Activated T-helper 1 cell treated with anti-CD3 and anti-CD28 coated beads, Interleukin-12 subunit alpha, Interleukin-12 subunit beta, Interleukin-2, Interleukin-4 antibody, amounts not matched to agents 30 ng/mL and 10 ng/mL and 1 ng/mL, durations not matched to agents 14 hours and 24 hours and 36 hours (primary cell): Measurements from ENCODE around the gene METRNL. TPM values are rescaled to one million over a fixed set of nuclear protein-coding genes. Genes with fewer than 3 reads are reported as not detected.
"Not testable (repeated sequence)": the region's sequence is repeated elsewhere in the genome, so short reads cannot be mapped to it uniquely, and the experiment has no call there.

ENCODE experiments used
- DNase-seq: peaks from one replicate; pipeline ENCODE4 v3.0.0; 2021; ENCODE audit warnings: low spot score
- H3K27ac Mint-ChIP-seq: one replicate; pipeline ENCODE4 v1.8.0; 2021; ENCODE audit warnings: mild to moderate bottlenecking, mixed read lengths
- H3K27me3 Mint-ChIP-seq: one replicate; pipeline ENCODE4 v1.8.0; 2022; ENCODE audit warnings: mild to moderate bottlenecking, moderate library complexity, mixed read lengths; ENCODE audit not compliant: insufficient read depth
- H3K36me3 Mint-ChIP-seq: one replicate; pipeline ENCODE4 v1.8.0; 2021; ENCODE audit warnings: low read depth, mixed read lengths
- H3K4me1 Mint-ChIP-seq: one replicate; pipeline ENCODE4 v1.8.0; 2021; ENCODE audit warnings: low read depth, mixed read lengths
- H3K4me3 Mint-ChIP-seq: one replicate; pipeline ENCODE4 v1.8.0; 2021; ENCODE audit warnings: mild to moderate bottlenecking, moderate library complexity, mixed read lengths
- H3K9me3 Mint-ChIP-seq: one replicate; pipeline ENCODE4 v1.8.0; 2021; ENCODE audit warnings: mixed read lengths
- intact Hi-C: fragments of 100-400 bp; cut with micrococcal nuclease; formaldehyde crosslinking; loops from one replicate; pipeline ENCODE4 v1.15.1; 2024
- total RNA-seq: library from RNA; stranded (reverse); gene quantifications from 2 replicates; pipeline ENCODE4 v1.2.3, GENCODE V29; 2022

The METRNL gene
- total RNA-seq, 1 donor from 2014 or later: 31.1 TPM

- intact Hi-C loops: no loop called here
- peaks cover under 1% of the 10 kb centered on the region for H3K9me3 Mint-ChIP-seq
- no peaks in the 10 kb centered on the region for H3K4me1 Mint-ChIP-seq
- peaks cover 16% of the 10 kb centered on the region for H3K27me3 Mint-ChIP-seq
- no peak for DNase-seq
- no peaks in the 10 kb centered on the region for H3K36me3 Mint-ChIP-seq
- H3K4me3 Mint-ChIP-seq: no peak overlapping the region
- H3K27ac Mint-ChIP-seq: no peak overlapping the region
Observed at GRCh38 chr17:83136931-83137330, 57.5 kb downstream of the METRNL start.

- H3K9me3 Mint-ChIP-seq: peaks cover 6% of the 10 kb centered on the region
- no peak overlapping the region for H3K27ac Mint-ChIP-seq
Observed at GRCh38 chr17:83137523-83137922, 58.1 kb downstream of the METRNL start.

GRCh38 chr17:83138820-83139219, 59.4 kb downstream of the METRNL start:
- H3K36me3 Mint-ChIP-seq: no peaks in the 10 kb centered on the region
- no peak for DNase-seq
- no peaks in the 10 kb centered on the region for H3K4me1 Mint-ChIP-seq
- H3K4me3 Mint-ChIP-seq: no peak overlapping the region
- H3K9me3 Mint-ChIP-seq: peaks cover 14% of the 10 kb centered on the region
- peaks cover 22% of the 10 kb centered on the region for H3K27me3 Mint-ChIP-seq
- no peak overlapping the region for H3K27ac Mint-ChIP-seq
- intact Hi-C loops: no loop called here

More at GRCh38 chr17:83137523-83137922, 58.1 kb downstream of the METRNL start:
- DNase-seq: no peak
- Mint-ChIP-seq H3K36me3 (no peaks in the 10 kb centered on the region), H3K27me3 (peaks cover 18% of the 10 kb centered on the region), H3K4me3 (no peak overlapping the region), H3K4me1 (no peaks in the 10 kb centered on the region)
- intact Hi-C loops: no loop called here

- DNase-seq, H3K4me3 Mint-ChIP-seq, H3K36me3 Mint-ChIP-seq, H3K4me1 Mint-ChIP-seq, H3K27ac Mint-ChIP-seq, intact Hi-C loops: not testable (repeated sequence)
- Mint-ChIP-seq H3K9me3 (peaks cover 14% of the 10 kb centered on the region), H3K27me3 (peaks cover 22% of the 10 kb centered on the region)
Observed at GRCh38 chr17:83139541-83140248, 60.3 kb downstream of the METRNL start.

GRCh38 chr17:83140249-83140566, 60.8 kb downstream of the METRNL start:
- DNase-seq, intact Hi-C loops, H3K4me3 Mint-ChIP-seq, H3K4me1 Mint-ChIP-seq, H3K36me3 Mint-ChIP-seq: not testable (repeated sequence)
- Mint-ChIP-seq H3K27ac (peak overlapping the region; percentile 21), H3K9me3 (peaks cover 14% of the 10 kb centered on the region), H3K27me3 (peaks cover 22% of the 10 kb centered on the region)

- H3K36me3 Mint-ChIP-seq: no peaks in the 10 kb centered on the region
- no peak overlapping the region for H3K4me3 Mint-ChIP-seq
- H3K27ac Mint-ChIP-seq: no peak overlapping the region
- H3K27me3 Mint-ChIP-seq: peaks cover 21% of the 10 kb centered on the region
- intact Hi-C loops: no loop called here
- peaks cover 16% of the 10 kb centered on the region for H3K4me1 Mint-ChIP-seq
- DNase-seq: no peak
- peaks cover 14% of the 10 kb centered on the region for H3K9me3 Mint-ChIP-seq
Observed at GRCh38 chr17:83142619-83143018, 63.2 kb downstream of the METRNL start.

- H3K9me3 Mint-ChIP-seq: peaks cover 14% of the 10 kb centered on the region
- intact Hi-C loops: no loop called here
- no peak overlapping the region for H3K27ac Mint-ChIP-seq
- H3K27me3 Mint-ChIP-seq: peaks cover 18% of the 10 kb centered on the region
- H3K4me1 Mint-ChIP-seq: peaks cover 26% of the 10 kb centered on the region
- no peak for DNase-seq
- H3K4me3 Mint-ChIP-seq: no peak overlapping the region
- no peaks in the 10 kb centered on the region for H3K36me3 Mint-ChIP-seq
Observed at GRCh38 chr17:83143817-83144231, 64.4 kb downstream of the METRNL start.

Other genes with a start within 250 kb of the METRNL start
- gene ZNF750, start 239.6 kb upstream of the METRNL start, total RNA-seq: not detected in 2 replicates